Uterus (tissue), 4 donors: ENCODE data around the gene PTPRR. TPM values are rescaled to one million over a fixed set of nuclear protein-coding genes. Genes with fewer than 3 reads are reported as not detected.
A peak's percentile ranks its signal among the peaks of the same experiment; 100 is the strongest.

Experiments
- DNase-seq, 2 donors: peaks; one replicate each; pipeline ENCODE4 v3.0.0-alpha.2; 2019 to 2020
- H3K27ac ChIP-seq, 2 donors: fragments of 200-600 bp; sonication (generic); 1 replicate in 1 of 2; 2 replicates in 1 of 2; pipeline ENCODE4 v1.5.1; 2016 to 2018
- H3K27me3 ChIP-seq, 2 donors: fragments of 200-600 bp; sonication (generic); one replicate each; pipeline ENCODE4 v1.5.1; 2018 to 2019; ENCODE audit warnings: control low read depth in 1 of 2
- H3K36me3 ChIP-seq, 2 donors: fragments of 200-600 bp; sonication (generic); one replicate each; pipeline ENCODE4 v1.5.1; 2019; ENCODE audit warnings: control low read depth in 1 of 2
- H3K4me1 ChIP-seq, 2 donors: fragments of 200-600 bp; sonication (generic); one replicate each; pipeline ENCODE4 v1.5.1; 2018 to 2019; ENCODE audit warnings: control low read depth in 1 of 2
- H3K4me3 ChIP-seq, 2 donors: fragments of 200-600 bp; sonication (generic); 1 replicate in 1 of 2; 2 replicates in 1 of 2; pipeline ENCODE4 v1.5.1; 2018 to 2019; ENCODE audit warnings: mild to moderate bottlenecking in 1 of 2
- H3K9me3 ChIP-seq, 2 donors: fragments of 200-600 bp; sonication (generic); one replicate each; pipeline ENCODE4 v1.5.1; 2019; ENCODE audit warnings: control low read depth in 1 of 2
- POLR2A ChIP-seq, 2 donors: fragments of 450-650 bp; IDR thresholded peaks; one replicate each; pipeline ENCODE4 v1.6.1; 2016; ENCODE audit warnings: antibody characterized with exemption in 2 of 2, mild to moderate bottlenecking in 1 of 2, moderate library complexity in 1 of 2
- intact Hi-C: fragments of 100-400 bp; cut with DNase I; formaldehyde crosslinking; loops from one replicate; pipeline ENCODE4 v1.15.1; 2023; ENCODE audit warnings: low total_unique reads
- total RNA-seq, 4 donors: library from RNA; depleted of rRNA in 3 of 4; stranded (reverse); fragments of >200 nt in 3 of 4; gene quantifications; one replicate each; pipeline versions ENCODE4 v1.1.0 to v1.2.4, GENCODE V29; 2014 to 2023
- TF ChIP-seq, protein P1 (sequence below), 4 experiments: fragments of 200-600 bp in 2 of 4; fragments of 450-650 bp in 2 of 4; sonication (generic) in 2 of 4; IDR thresholded peaks; one replicate each; pipeline ENCODE4 v1.5.1; 2016 to 2019; ENCODE audit warnings: antibody characterized with exemption in 4 of 4, mild to moderate bottlenecking in 2 of 4, moderate library complexity in 1 of 4
- donor health status: DM: yes; HTN: yes; CAD: no.

Gene PTPRR
- total RNA-seq, 4 donors from 2014 or later = 0.62 to 43.3 (median 7.6) TPM

GRCh38 chr12:70839544-70839943 lies 81.0 kb downstream of the PTPRR start:
- Histone ChIP-seq H3K27ac (no peak overlapping the region), H3K9me3 (no peaks in the 10 kb centered on the region), H3K4me1 (no peaks in the 10 kb centered on the region), H3K36me3 (no peaks in the 10 kb centered on the region), H3K4me3 (no peak overlapping the region), H3K27me3 (no peaks in the 10 kb centered on the region)
- intact Hi-C loops = no loop called here
- DNase-seq = no peak
- TF ChIP-seq POLR2A (IDR thresholded peaks at IDR 0.05) = no peak
- TF ChIP-seq, protein P1, sequence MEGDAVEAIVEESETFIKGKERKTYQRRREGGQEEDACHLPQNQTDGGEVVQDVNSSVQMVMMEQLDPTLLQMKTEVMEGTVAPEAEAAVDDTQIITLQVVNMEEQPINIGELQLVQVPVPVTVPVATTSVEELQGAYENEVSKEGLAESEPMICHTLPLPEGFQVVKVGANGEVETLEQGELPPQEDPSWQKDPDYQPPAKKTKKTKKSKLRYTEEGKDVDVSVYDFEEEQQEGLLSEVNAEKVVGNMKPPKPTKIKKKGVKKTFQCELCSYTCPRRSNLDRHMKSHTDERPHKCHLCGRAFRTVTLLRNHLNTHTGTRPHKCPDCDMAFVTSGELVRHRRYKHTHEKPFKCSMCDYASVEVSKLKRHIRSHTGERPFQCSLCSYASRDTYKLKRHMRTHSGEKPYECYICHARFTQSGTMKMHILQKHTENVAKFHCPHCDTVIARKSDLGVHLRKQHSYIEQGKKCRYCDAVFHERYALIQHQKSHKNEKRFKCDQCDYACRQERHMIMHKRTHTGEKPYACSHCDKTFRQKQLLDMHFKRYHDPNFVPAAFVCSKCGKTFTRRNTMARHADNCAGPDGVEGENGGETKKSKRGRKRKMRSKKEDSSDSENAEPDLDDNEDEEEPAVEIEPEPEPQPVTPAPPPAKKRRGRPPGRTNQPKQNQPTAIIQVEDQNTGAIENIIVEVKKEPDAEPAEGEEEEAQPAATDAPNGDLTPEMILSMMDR (IDR thresholded peaks at IDR 0.05) = no peak

DNA sequence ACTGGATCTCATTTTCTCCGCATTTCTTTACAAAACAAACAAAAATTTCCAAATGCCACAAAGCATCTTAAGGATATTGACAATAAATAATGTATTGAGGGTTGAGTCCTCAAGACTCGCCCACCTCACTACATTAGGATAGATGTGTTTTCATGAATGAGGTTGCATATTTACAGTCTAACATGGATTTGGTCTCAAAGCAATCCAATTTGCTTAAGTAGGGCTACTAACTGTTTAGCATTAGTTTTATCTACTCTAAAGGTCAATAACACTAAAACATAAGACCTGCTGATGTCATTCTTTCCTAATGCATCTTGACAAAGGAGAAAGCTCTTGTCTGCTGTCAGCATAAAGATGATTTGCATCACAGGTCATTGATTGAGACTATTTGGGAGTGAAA lies 82.4 kb downstream of the PTPRR start:
- no peaks in the 10 kb centered on the region for H3K36me3 ChIP-seq
- no peaks in the 10 kb centered on the region for H3K4me1 ChIP-seq
- intact Hi-C loops = no loop called here
- no peak overlapping the region for H3K27ac ChIP-seq
- DNase-seq = no peak
- TF ChIP-seq, protein P1 (IDR thresholded peaks at IDR 0.05) = no peak
- TF ChIP-seq POLR2A (IDR thresholded peaks at IDR 0.05) = no peak
- no peak overlapping the region for H3K4me3 ChIP-seq
- no peaks in the 10 kb centered on the region for H3K9me3 ChIP-seq
- no peaks in the 10 kb centered on the region for H3K27me3 ChIP-seq

DNA sequence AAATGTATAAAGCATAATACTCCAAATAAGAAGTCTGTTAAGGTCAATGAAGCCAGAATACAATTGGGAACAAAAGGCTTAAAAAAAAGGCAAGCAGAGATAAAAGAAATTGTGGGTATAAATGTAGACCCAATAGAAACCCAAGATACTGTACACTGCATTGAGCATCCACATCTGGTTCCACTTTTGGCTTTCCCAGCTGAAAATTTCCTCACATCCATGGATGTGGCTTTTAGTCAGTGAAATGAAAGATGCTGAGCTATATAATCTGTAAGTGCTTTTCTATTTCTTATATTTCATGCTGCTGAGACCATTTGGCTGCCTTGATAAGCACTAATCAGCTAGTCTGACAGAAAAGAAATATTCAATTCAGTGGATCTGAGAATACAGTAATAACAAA lies 83.5 kb downstream of the PTPRR start:
- Histone ChIP-seq H3K27me3 (no peaks in the 10 kb centered on the region), H3K4me3 (no peak overlapping the region), H3K27ac (no peak overlapping the region), H3K9me3 (no peaks in the 10 kb centered on the region), H3K4me1 (no peaks in the 10 kb centered on the region), H3K36me3 (no peaks in the 10 kb centered on the region)
- no peak for DNase-seq
- intact Hi-C loops = no loop called here
- TF ChIP-seq POLR2A (IDR thresholded peaks at IDR 0.05) = no peak

GRCh38 chr12:70835948-70836347 lies 84.6 kb downstream of the PTPRR start:
- TF ChIP-seq POLR2A (IDR thresholded peaks at IDR 0.05) = no peak
- TF ChIP-seq, protein P1 (IDR thresholded peaks at IDR 0.05) = no peak
- Histone ChIP-seq H3K27me3 (no peaks in the 10 kb centered on the region), H3K27ac (no peak overlapping the region), H3K4me3 (no peak overlapping the region), H3K36me3 (no peaks in the 10 kb centered on the region), H3K4me1 (peaks cover 0 to 5% of the 10 kb centered on the region in 2 donors), H3K9me3 (no peaks in the 10 kb centered on the region)
- intact Hi-C loops = no loop called here
- DNase-seq = no peak

- H3K36me3 ChIP-seq = no peaks in the 10 kb centered on the region
- intact Hi-C loops = no loop called here
- TF ChIP-seq, protein P1 (IDR thresholded peaks at IDR 0.05) = no peak
- TF ChIP-seq POLR2A (IDR thresholded peaks at IDR 0.05) = no peak
- H3K27ac ChIP-seq = peak overlapping the region in 1 of 2 donors; percentile 33
- no peak for DNase-seq
- H3K4me3 ChIP-seq = no peak overlapping the region
- no peaks in the 10 kb centered on the region for H3K27me3 ChIP-seq
- no peaks in the 10 kb centered on the region for H3K9me3 ChIP-seq
- peaks cover 0 to 6% of the 10 kb centered on the region in 2 donors for H3K4me1 ChIP-seq
Observed at GRCh38 chr12:70831543-70831942, 89.0 kb downstream of the PTPRR start.
